H9 (cell line): ENCODE data around the gene ADGRG1. TPM values are rescaled to one million over a fixed set of nuclear protein-coding genes. Genes with fewer than 3 reads are reported as not detected.

Experiments used
- DNase-seq: peaks from one replicate; pipeline ENCODE4 v3.0.0-alpha.2; 2017
- H2AFZ ChIP-seq: one replicate; pipeline ENCODE4 v1.6.1; 2013; ENCODE audit warnings: mild to moderate bottlenecking, low read length, control low read depth, moderate library complexity
- H2AK5ac ChIP-seq: 2 replicates; pipeline ENCODE4 v1.6.1; 2013; ENCODE audit warnings: low read length, control low read depth, mixed read lengths; ENCODE audit not compliant: insufficient read length
- H2BK120ac ChIP-seq: one replicate; pipeline ENCODE4 v1.6.1; 2013; ENCODE audit warnings: low read depth, mild to moderate bottlenecking, low read length, control low read depth, inconsistent platforms; ENCODE audit not compliant: poor library complexity, severe bottlenecking
- H2BK12ac ChIP-seq: 2 replicates; pipeline ENCODE4 v1.6.1; 2013; ENCODE audit warnings: low read length, control low read depth, mixed read lengths, low read depth; ENCODE audit not compliant: insufficient read length
- H2BK15ac ChIP-seq: 2 replicates; pipeline ENCODE4 v1.6.1; 2013; ENCODE audit warnings: low read depth, low read length, control low read depth
- H2BK20ac ChIP-seq: one replicate; pipeline ENCODE4 v1.6.1; 2013; ENCODE audit warnings: low read depth, mild to moderate bottlenecking, low read length, control low read depth, inconsistent platforms; ENCODE audit not compliant: poor library complexity, severe bottlenecking
- H2BK5ac ChIP-seq: 2 replicates; pipeline ENCODE4 v1.6.1; 2013; ENCODE audit warnings: low read length, control low read depth, mixed read lengths; ENCODE audit not compliant: insufficient read length
- H3K14ac ChIP-seq: 2 replicates; pipeline ENCODE4 v1.6.1; 2013; ENCODE audit warnings: low read length, control low read depth; ENCODE audit not compliant: insufficient read depth
- H3K18ac ChIP-seq: 2 replicates; pipeline ENCODE4 v1.6.1; 2013; ENCODE audit warnings: low read depth, mild to moderate bottlenecking, mixed read lengths, low read length, control low read depth; ENCODE audit not compliant: insufficient read length
- H3K23ac ChIP-seq: 2 replicates; pipeline ENCODE4 v1.6.1; 2013; ENCODE audit warnings: low read length, control low read depth, mixed read lengths, low read depth; ENCODE audit not compliant: insufficient read length
- H3K23me2 ChIP-seq: 2 replicates; pipeline ENCODE4 v1.6.1; 2013; ENCODE audit warnings: low read depth, mild to moderate bottlenecking, mixed read lengths, low read length, control low read depth; ENCODE audit not compliant: insufficient read length, poor library complexity, severe bottlenecking
- H3K27ac ChIP-seq: 2 replicates; pipeline ENCODE4 v1.5.1; 2013; ENCODE audit warnings: low read length, control low read depth, mixed read lengths, low read depth; ENCODE audit not compliant: insufficient read length
- H3K27me3 ChIP-seq: 2 replicates; pipeline ENCODE4 v1.6.1; 2013; ENCODE audit warnings: low read length, control low read depth, inconsistent platforms; ENCODE audit not compliant: insufficient read depth
- H3K4ac ChIP-seq: 2 replicates; pipeline ENCODE4 v1.6.1; 2013; ENCODE audit warnings: low read depth, mild to moderate bottlenecking, control low read depth, inconsistent platforms, low read length, moderate library complexity
- H3K4me1 ChIP-seq: 2 replicates; pipeline ENCODE4 v1.6.1; 2013; ENCODE audit warnings: low read length, control low read depth, inconsistent platforms; ENCODE audit not compliant: insufficient read depth
- H3K4me2 ChIP-seq: 2 replicates; pipeline ENCODE4 v1.6.1; 2013; ENCODE audit warnings: low read length, control low read depth, mixed read lengths; ENCODE audit not compliant: insufficient read length, insufficient read depth
- H3K56ac ChIP-seq: 2 replicates; pipeline ENCODE4 v1.6.1; 2013; ENCODE audit warnings: low read depth, mild to moderate bottlenecking, mixed read lengths, low read length, control low read depth; ENCODE audit not compliant: insufficient read length
- H3K79me1 ChIP-seq: 2 replicates; pipeline ENCODE4 v1.6.1; 2013; ENCODE audit warnings: low read depth, mild to moderate bottlenecking, moderate library complexity, low read length, control low read depth, inconsistent platforms; ENCODE audit not compliant: insufficient read depth, poor library complexity, severe bottlenecking
- H3K79me2 ChIP-seq: 2 replicates; pipeline ENCODE4 v1.6.1; 2013; ENCODE audit warnings: low read length, control low read depth, inconsistent platforms; ENCODE audit not compliant: insufficient read depth
- H3K9ac ChIP-seq: 2 replicates; pipeline ENCODE4 v1.6.1; 2013; ENCODE audit warnings: low read length, control low read depth, mixed read lengths; ENCODE audit not compliant: insufficient read length; ENCODE audit errors: extremely low read depth
- H3K9me3 ChIP-seq: one replicate; pipeline ENCODE4 v1.6.1; 2013; ENCODE audit warnings: low read depth, low read length, inconsistent platforms; ENCODE audit not compliant: control insufficient read depth
- H3T11ph ChIP-seq: one replicate; pipeline ENCODE4 v1.6.1; 2013; ENCODE audit warnings: mild to moderate bottlenecking, low read length, control low read depth, inconsistent platforms
- H4K20me1 ChIP-seq: one replicate; pipeline ENCODE4 v1.6.1; 2013; ENCODE audit not compliant: control insufficient read depth, insufficient read length, insufficient read depth
- H4K5ac ChIP-seq: 2 replicates; pipeline ENCODE4 v1.6.1; 2013; ENCODE audit warnings: low read depth, mild to moderate bottlenecking, mixed read lengths, low read length, control low read depth; ENCODE audit not compliant: insufficient read length
- H4K8ac ChIP-seq: replicated peaks from 2 replicates; pipeline ENCODE4 v1.6.1; 2013; ENCODE audit warnings: low read length, control low read depth, mixed read lengths, low read depth; ENCODE audit not compliant: insufficient read length
- H4K91ac ChIP-seq: 2 replicates; pipeline ENCODE4 v1.6.1; 2013; ENCODE audit warnings: low read depth, mild to moderate bottlenecking, moderate library complexity, mixed read lengths, low read length, control low read depth; ENCODE audit not compliant: insufficient read length
- H3K27ac Mint-ChIP-seq, 3 experiments: 2 replicates in 2 of 3; 3 replicates in 1 of 3; pipeline ENCODE4 v1.8.0; 2020 to 2021; ENCODE audit warnings: mixed read lengths in 3 of 3, mild to moderate bottlenecking in 1 of 3, moderate library complexity in 1 of 3
- H3K27me3 Mint-ChIP-seq: 2 replicates; pipeline ENCODE4 v1.8.0; 2021; ENCODE audit warnings: low read depth, mild to moderate bottlenecking, moderate library complexity, mixed read lengths
- H3K36me3 Mint-ChIP-seq, 3 experiments: 2 replicates in 2 of 3; 3 replicates in 1 of 3; pipeline ENCODE4 v1.8.0; 2020 to 2021; ENCODE audit warnings: low read depth in 3 of 3, mixed read lengths in 3 of 3; ENCODE audit not compliant: insufficient read depth in 1 of 3
- H3K4me1 Mint-ChIP-seq, 2 experiments: 2 replicates each; pipeline ENCODE4 v1.8.0; 2020; ENCODE audit warnings: mixed read lengths in 2 of 2
- H3K4me3 Mint-ChIP-seq, 2 experiments: 2 replicates in 1 of 2; 3 replicates in 1 of 2; pipeline ENCODE4 v1.8.0; 2020 to 2021; ENCODE audit warnings: mild to moderate bottlenecking in 2 of 2, mixed read lengths in 2 of 2, moderate library complexity in 1 of 2
- H3K9me3 Mint-ChIP-seq, 2 experiments: 2 replicates in 1 of 2; 3 replicates in 1 of 2; pipeline ENCODE4 v1.8.0; 2020; ENCODE audit warnings: mild to moderate bottlenecking in 2 of 2, mixed read lengths in 2 of 2, moderate library complexity in 1 of 2
- WGBS: extraction: QIAGEN DNeasy Blood & Tissue Kit; methylation state at CpG from one replicate; pipeline ENCODE4 v1.1.7; 2013; ENCODE audit warnings: missing lambda C conversion rate, low lambda C conversion rate, mixed read lengths; ENCODE audit not compliant: insufficient read length; ENCODE audit errors: extremely low coverage; 5-methylcytosine and 5-hydroxymethylcytosine counted together
- total RNA-seq: library from RNA; stranded (reverse); gene quantifications from 2 replicates; pipeline ENCODE4 v1.2.1, GENCODE V29; 2021
- TF ChIP-seq, protein P1 (sequence below): fragments of 200-600 bp; sonication (generic); conservative IDR thresholded peaks from 3 replicates; pipeline ENCODE4 v1.8.0; 2021; ENCODE audit warnings: antibody characterized with exemption, mild to moderate bottlenecking

The ADGRG1 gene
- total RNA-seq, 1 experiment from 2014 or later = 1.1 TPM

DNA sequence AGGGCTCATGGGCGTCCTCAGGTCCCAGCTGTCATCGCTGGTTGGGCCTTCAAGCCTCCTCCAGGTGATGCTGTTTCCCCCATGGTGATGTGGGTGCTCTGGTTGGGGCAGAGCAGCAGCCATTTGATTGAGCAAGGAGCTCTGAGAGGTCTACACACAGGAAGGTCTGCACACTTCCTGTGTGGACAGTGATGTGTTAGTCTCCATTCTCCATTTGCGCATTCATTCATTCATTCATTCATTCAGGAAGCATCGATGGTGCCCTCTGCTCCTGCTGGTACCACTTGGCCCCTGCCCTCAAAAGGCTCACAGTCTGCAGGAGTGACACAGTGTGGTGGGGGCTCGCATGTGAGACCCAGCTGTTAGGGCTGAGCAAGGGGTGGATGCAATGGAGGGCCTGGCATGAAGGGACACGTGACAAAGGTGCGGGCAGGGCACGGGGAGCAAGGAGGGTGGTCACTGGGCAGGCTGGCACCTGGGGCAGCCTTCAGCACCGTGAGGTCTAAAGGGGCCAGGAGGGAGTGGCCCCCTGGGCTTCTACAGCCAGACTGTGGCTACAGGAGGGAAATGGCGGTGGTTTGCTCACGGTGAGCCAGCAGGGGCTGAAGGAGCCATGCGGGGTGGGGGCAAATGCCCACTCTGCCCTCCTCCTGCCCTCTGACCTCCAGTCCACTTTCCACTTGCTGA lies 41.2 kb downstream of the ADGRG1 start:
- no peak overlapping the region for H3K56ac ChIP-seq
- H3K79me1 ChIP-seq = no peaks in the 10 kb centered on the region
- no peaks in the 10 kb centered on the region for H3K9me3 ChIP-seq
- no peak overlapping the region for H2AFZ ChIP-seq
- H3K36me3 Mint-ChIP-seq = no peaks in the 10 kb centered on the region; a peak in 1 of 7 replicates
- no peak overlapping the region for H2BK12ac ChIP-seq
- no peak overlapping the region for H3K27ac ChIP-seq
- TF ChIP-seq, protein P1, sequence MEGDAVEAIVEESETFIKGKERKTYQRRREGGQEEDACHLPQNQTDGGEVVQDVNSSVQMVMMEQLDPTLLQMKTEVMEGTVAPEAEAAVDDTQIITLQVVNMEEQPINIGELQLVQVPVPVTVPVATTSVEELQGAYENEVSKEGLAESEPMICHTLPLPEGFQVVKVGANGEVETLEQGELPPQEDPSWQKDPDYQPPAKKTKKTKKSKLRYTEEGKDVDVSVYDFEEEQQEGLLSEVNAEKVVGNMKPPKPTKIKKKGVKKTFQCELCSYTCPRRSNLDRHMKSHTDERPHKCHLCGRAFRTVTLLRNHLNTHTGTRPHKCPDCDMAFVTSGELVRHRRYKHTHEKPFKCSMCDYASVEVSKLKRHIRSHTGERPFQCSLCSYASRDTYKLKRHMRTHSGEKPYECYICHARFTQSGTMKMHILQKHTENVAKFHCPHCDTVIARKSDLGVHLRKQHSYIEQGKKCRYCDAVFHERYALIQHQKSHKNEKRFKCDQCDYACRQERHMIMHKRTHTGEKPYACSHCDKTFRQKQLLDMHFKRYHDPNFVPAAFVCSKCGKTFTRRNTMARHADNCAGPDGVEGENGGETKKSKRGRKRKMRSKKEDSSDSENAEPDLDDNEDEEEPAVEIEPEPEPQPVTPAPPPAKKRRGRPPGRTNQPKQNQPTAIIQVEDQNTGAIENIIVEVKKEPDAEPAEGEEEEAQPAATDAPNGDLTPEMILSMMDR = no peak
- no peak overlapping the region for H3K4me2 ChIP-seq
- no peaks in the 10 kb centered on the region for H3K4me1 ChIP-seq
- no peak overlapping the region for H3K23ac ChIP-seq
- H3K79me2 ChIP-seq = no peaks in the 10 kb centered on the region
- H2BK20ac ChIP-seq = no peak overlapping the region
- no peak overlapping the region for H4K8ac ChIP-seq
- DNase-seq = no peak
- H4K5ac ChIP-seq = no peak overlapping the region
- no peaks in the 10 kb centered on the region for H4K20me1 ChIP-seq
- no peak overlapping the region for H3K18ac ChIP-seq
- no peak overlapping the region for H4K91ac ChIP-seq
- no peak overlapping the region for H3K4ac ChIP-seq
- H3K4me1 Mint-ChIP-seq = 0 out of 4 replicates have a peak, but pooled peaks cover 0 to 2% of the 10 kb centered on the region in 2 experiments
- H2BK15ac ChIP-seq = no peak overlapping the region
- no peak overlapping the region for H3T11ph ChIP-seq
- H3K4me3 Mint-ChIP-seq = no peak overlapping the region
- no CpG with 5 or more reads among the region's 12 CpGs for WGBS
- H3K27ac Mint-ChIP-seq = no peak overlapping the region; a peak in 2 of 7 replicates
- no peak overlapping the region for H2BK5ac ChIP-seq
- peaks cover 12% of the 10 kb centered on the region for H3K27me3 Mint-ChIP-seq
- H3K14ac ChIP-seq = no peak overlapping the region
- no peak overlapping the region for H2BK120ac ChIP-seq
- no peaks in the 10 kb centered on the region for H3K27me3 ChIP-seq
- no peak overlapping the region for H2AK5ac ChIP-seq
- no peaks in the 10 kb centered on the region for H3K9me3 Mint-ChIP-seq
- H3K23me2 ChIP-seq = no peaks in the 10 kb centered on the region
- no peak overlapping the region for H3K9ac ChIP-seq
